HG02571 (cell line): ENCODE results near the gene NUCB2.

Experiments used
- ATAC-seq: cut with Tn5 transposase; IDR thresholded peaks from one replicate; pipeline ENCODE4 v1.9.1; 2021; ENCODE audit warnings: mild to moderate bottlenecking, moderate library complexity; ENCODE audit not compliant: unreplicated experiment

NUCB2 gene

DNA sequence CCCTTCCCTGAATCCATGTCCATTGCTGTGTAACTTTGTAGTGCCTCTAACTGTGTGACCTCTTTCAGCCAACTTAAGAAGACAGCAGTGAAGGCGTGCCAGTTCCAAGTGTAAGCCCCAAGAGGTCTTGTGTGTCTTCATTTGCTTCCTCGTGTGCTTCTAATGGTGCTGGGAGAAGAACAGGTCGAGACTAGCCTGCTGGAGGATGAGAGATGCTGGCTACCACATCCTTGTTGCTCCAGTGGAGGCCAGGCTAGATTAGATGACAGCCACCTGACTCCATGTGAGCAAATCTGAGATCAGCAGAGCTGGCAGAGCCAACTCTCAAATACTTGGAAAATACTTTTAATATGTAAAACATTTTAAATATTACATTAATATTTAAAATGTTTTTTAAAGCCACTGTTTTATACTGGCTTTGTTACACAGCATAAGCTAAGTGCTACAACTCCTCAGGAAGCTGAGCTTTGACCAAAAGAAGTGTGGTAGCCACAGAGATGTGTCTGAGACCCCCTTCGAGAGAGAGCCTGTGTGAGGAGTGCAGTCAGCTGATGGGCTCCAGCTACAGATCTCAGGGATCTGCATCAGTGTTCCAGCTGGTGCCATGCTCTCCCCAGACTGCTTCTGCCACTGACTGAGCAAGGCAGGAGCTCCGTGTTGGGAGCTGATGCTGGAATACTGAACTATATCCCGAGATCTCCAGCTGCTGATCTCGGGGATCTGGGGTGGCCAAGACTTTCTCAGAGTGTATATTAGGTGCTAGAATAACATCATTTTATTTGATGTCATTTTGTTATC lies 103.0 kb downstream of the NUCB2 start:
- ATAC-seq, result no peak

DNA sequence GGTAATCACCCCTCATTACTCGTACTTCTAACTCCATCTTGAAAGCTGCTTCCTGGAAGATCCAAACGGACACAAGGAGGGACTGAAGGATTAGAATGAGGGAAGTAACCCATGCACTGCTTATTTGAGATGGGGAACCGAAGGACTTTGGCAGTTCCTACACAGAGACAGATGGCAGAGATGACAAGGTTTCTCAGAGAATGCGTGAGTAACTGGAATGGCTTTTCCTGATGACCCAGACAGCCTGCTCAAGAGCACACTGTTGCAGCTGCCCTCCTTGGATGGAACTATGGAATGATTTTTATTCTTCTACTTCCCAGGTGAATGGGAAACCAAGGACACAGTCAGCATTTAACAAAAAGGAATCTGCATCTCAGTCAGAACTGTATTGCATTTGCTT lies 104.6 kb downstream of the NUCB2 start:
- ATAC-seq, result no peak
